Nephron (organoid): Measurements from ENCODE around the gene DMXL1.

Source experiments
- H3K27ac Mint-ChIP-seq, 3 experiments: 2 replicates each; pipeline ENCODE4 v1.8.0; 2020; ENCODE audit warnings: mixed read lengths in 3 of 3, mild to moderate bottlenecking in 2 of 3, moderate library complexity in 1 of 3
- H3K27me3 Mint-ChIP-seq: 2 replicates; pipeline ENCODE4 v1.8.0; 2021; ENCODE audit warnings: low read depth, mild to moderate bottlenecking, moderate library complexity, mixed read lengths
- H3K36me3 Mint-ChIP-seq: 2 replicates; pipeline ENCODE4 v1.8.0; 2020; ENCODE audit warnings: low read depth, mixed read lengths
- H3K4me1 Mint-ChIP-seq: 2 replicates; pipeline ENCODE4 v1.8.0; 2020; ENCODE audit warnings: mixed read lengths
- H3K4me3 Mint-ChIP-seq, 3 experiments: 2 replicates each; pipeline ENCODE4 v1.8.0; 2020; ENCODE audit warnings: mild to moderate bottlenecking in 3 of 3, mixed read lengths in 3 of 3, moderate library complexity in 2 of 3
- H3K9me3 Mint-ChIP-seq: 2 replicates; pipeline ENCODE4 v1.8.0; 2020; ENCODE audit warnings: mixed read lengths
- CTCF ChIP-seq, 3 experiments: fragments of 200-600 bp; sonication (generic); IDR thresholded peaks; one replicate each; pipeline ENCODE4 v1.5.0; 2021; ENCODE audit warnings: antibody characterized with exemption in 3 of 3; ENCODE audit not compliant: unreplicated experiment in 3 of 3

Gene DMXL1

DNA sequence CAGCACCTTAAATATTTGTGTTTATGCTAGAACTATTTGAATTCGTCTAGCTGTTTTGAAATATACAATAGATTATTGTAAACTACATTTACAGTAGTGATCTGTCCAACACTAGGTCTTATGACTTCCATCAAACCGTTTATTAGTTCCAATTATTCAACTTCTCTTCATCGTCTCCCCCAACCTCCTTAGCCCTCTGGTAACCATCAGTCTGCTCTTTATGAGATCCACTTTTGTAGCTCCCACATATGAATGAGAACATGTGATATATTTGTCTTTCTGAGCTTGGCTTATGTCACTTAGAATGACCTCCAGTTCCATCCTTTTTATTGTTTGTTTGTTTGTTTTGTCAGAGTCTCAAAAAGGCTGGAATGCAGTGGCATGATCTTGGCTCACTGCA lies 11.8 kb downstream of the DMXL1 start:
- Mint-ChIP-seq H3K27ac (no peak overlapping the region), H3K36me3 (peaks cover 36% of the 10 kb centered on the region), H3K9me3 (peaks cover 18% of the 10 kb centered on the region), H3K4me1 (peaks cover 23% of the 10 kb centered on the region), H3K27me3 (no peaks in the 10 kb centered on the region), H3K4me3 (no peak overlapping the region)
- no peak for TF ChIP-seq CTCF (IDR thresholded peaks at IDR 0.05; ENCODE audit: unreplicated experiment in 3 of 3)

- Mint-ChIP-seq H3K4me3 (no peak overlapping the region), H3K27me3 (no peaks in the 10 kb centered on the region), H3K9me3 (peaks cover 21% of the 10 kb centered on the region), H3K4me1 (peaks cover 21% of the 10 kb centered on the region), H3K36me3 (peaks cover 40% of the 10 kb centered on the region), H3K27ac (no peak overlapping the region)
- no peak for TF ChIP-seq CTCF (IDR thresholded peaks at IDR 0.05; ENCODE audit: unreplicated experiment in 3 of 3)
Observed at GRCh38 chr5:119083679-119084078, 12.8 kb downstream of the DMXL1 start.

- H3K4me3 Mint-ChIP-seq = no peak overlapping the region
- TF ChIP-seq CTCF (IDR thresholded peaks at IDR 0.05; ENCODE audit: unreplicated experiment in 3 of 3) = no peak
- no peaks in the 10 kb centered on the region for H3K27me3 Mint-ChIP-seq
- H3K4me1 Mint-ChIP-seq = no peaks in the 10 kb centered on the region
- H3K9me3 Mint-ChIP-seq = peaks cover 35% of the 10 kb centered on the region
- peaks cover 60% of the 10 kb centered on the region for H3K36me3 Mint-ChIP-seq
- no peak overlapping the region for H3K27ac Mint-ChIP-seq
Observed at GRCh38 chr5:119088438-119088837, 17.6 kb downstream of the DMXL1 start.

DNA sequence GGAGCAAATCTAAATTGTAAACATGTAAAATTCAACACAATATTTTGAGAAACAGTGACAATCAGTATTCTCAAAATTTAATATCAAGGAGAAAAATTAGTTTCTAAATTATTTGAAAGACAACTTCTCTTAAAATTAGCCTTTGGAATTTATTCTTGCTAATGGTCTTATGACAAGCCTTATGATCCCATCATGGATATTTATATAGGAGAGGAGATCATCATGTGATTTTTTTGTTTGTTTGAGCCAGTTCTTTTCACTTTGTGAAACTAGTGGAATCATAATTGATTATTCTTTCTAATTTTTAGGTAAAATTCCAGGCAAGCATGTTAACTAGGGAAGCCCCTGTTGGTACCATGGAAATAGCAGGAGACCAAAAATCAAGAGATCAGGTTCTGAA lies 24.7 kb downstream of the DMXL1 start:
- peaks cover 23% of the 10 kb centered on the region for H3K9me3 Mint-ChIP-seq
- no peak for TF ChIP-seq CTCF (IDR thresholded peaks at IDR 0.05; ENCODE audit: unreplicated experiment in 3 of 3)
- no peak overlapping the region for H3K27ac Mint-ChIP-seq
- no peak overlapping the region for H3K4me3 Mint-ChIP-seq
- peaks cover 13% of the 10 kb centered on the region for H3K4me1 Mint-ChIP-seq
- peaks cover 47% of the 10 kb centered on the region for H3K36me3 Mint-ChIP-seq
- H3K27me3 Mint-ChIP-seq = no peaks in the 10 kb centered on the region

- Mint-ChIP-seq H3K27ac (no peak overlapping the region), H3K9me3 (no peaks in the 10 kb centered on the region), H3K4me3 (no peak overlapping the region), H3K36me3 (peaks cover 66% of the 10 kb centered on the region), H3K27me3 (no peaks in the 10 kb centered on the region), H3K4me1 (no peaks in the 10 kb centered on the region)
- TF ChIP-seq CTCF (IDR thresholded peaks at IDR 0.05; ENCODE audit: unreplicated experiment in 3 of 3) = no peak
Observed at GRCh38 chr5:119105971-119106370, 35.1 kb downstream of the DMXL1 start.

- Mint-ChIP-seq H3K27me3 (no peaks in the 10 kb centered on the region), H3K9me3 (no peaks in the 10 kb centered on the region), H3K27ac (no peak overlapping the region), H3K4me1 (no peaks in the 10 kb centered on the region), H3K4me3 (no peak overlapping the region), H3K36me3 (peaks cover 56% of the 10 kb centered on the region)
- no peak for TF ChIP-seq CTCF (IDR thresholded peaks at IDR 0.05; ENCODE audit: unreplicated experiment in 3 of 3)
Observed at GRCh38 chr5:119112151-119112550, 41.3 kb downstream of the DMXL1 start.
